ENCODE results near the gene RGS6.
A peak's percentile ranks its signal among the peaks of the same experiment; 100 is the strongest.

The RGS6 gene

GRCh38 chr14:72023128-72024042 lies 91.2 kb downstream of the RGS6 start:
- no peak for DNase-seq

GRCh38 chr14:72024043-72024407 lies 91.8 kb downstream of the RGS6 start:
- DNase-seq, result no peak

- DNase-seq, result no peak
Observed at GRCh38 chr14:72024504-72024903, 92.3 kb downstream of the RGS6 start.

GRCh38 chr14:72026536-72026935 lies 94.3 kb downstream of the RGS6 start:
- no peak for DNase-seq

- no peak for DNase-seq
Observed at GRCh38 chr14:72027061-72027460, 94.8 kb downstream of the RGS6 start.

- DNase-seq, result no peak
Observed at GRCh38 chr14:72033365-72033764, 101.1 kb downstream of the RGS6 start.

GRCh38 chr14:72040528-72040927 lies 108.3 kb downstream of the RGS6 start:
- DNase-seq, result no peak

- DNase-seq, result no peak
Observed at GRCh38 chr14:72045271-72045670, 113.0 kb downstream of the RGS6 start.

GRCh38 chr14:72045885-72046284 lies 113.7 kb downstream of the RGS6 start:
- no peak for DNase-seq

- no peak for DNase-seq
Observed at GRCh38 chr14:72049462-72049861, 117.2 kb downstream of the RGS6 start.

GRCh38 chr14:72052356-72052755 lies 120.1 kb downstream of the RGS6 start:
- no peak for DNase-seq

- no peak for DNase-seq
Observed at GRCh38 chr14:72053651-72054050, 121.4 kb downstream of the RGS6 start.

- no peak for DNase-seq
Observed at GRCh38 chr14:72054911-72055310, 122.7 kb downstream of the RGS6 start.

- DNase-seq, result peak; percentile 48
Observed at GRCh38 chr14:72057701-72058285, 125.6 kb downstream of the RGS6 start.

GRCh38 chr14:72060460-72060859 lies 128.2 kb downstream of the RGS6 start:
- no peak for DNase-seq

GRCh38 chr14:72060917-72061316 lies 128.7 kb downstream of the RGS6 start:
- DNase-seq, result no peak

- no peak for DNase-seq
Observed at GRCh38 chr14:72061718-72062117, 129.5 kb downstream of the RGS6 start.

GRCh38 chr14:72063761-72064282 lies 131.6 kb downstream of the RGS6 start:
- DNase-seq, result no peak

GRCh38 chr14:72064501-72064900 lies 132.3 kb downstream of the RGS6 start:
- no peak for DNase-seq

- DNase-seq, result no peak
Observed at GRCh38 chr14:72070458-72070857, 138.2 kb downstream of the RGS6 start.

- DNase-seq, result no peak
Observed at GRCh38 chr14:72075649-72076334, 143.6 kb downstream of the RGS6 start.

GRCh38 chr14:72081137-72081536 lies 148.9 kb downstream of the RGS6 start:
- DNase-seq, result no peak

- DNase-seq, result no peak
Observed at GRCh38 chr14:72084935-72085334, 152.7 kb downstream of the RGS6 start.

GRCh38 chr14:72089625-72090024 lies 157.4 kb downstream of the RGS6 start:
- no peak for DNase-seq

All from right forelimb (tissue), 1 donor.